Measurements from ENCODE around the gene TRIM24.

TRIM24 gene

DNA sequence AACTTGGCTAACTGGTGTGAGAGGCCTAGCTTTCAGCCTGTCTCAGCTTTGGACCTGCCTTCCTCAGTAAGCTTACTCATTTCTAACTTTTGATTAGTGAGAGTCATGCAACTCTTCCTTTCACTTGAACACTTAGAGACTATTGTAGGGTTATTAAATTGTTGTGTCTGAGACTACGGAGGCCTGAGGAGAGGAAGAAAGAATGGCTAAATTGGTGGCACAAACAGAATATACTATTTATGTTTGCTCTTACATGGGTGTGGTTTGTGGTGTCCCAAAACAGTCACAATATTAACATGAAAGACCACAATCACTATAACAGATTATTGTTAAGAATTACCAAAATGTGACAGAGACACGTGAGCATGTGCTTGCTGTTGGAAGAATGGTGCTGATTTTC, 82.1 kb downstream of the TRIM24 start:
- DNase-seq = no peak

DNA sequence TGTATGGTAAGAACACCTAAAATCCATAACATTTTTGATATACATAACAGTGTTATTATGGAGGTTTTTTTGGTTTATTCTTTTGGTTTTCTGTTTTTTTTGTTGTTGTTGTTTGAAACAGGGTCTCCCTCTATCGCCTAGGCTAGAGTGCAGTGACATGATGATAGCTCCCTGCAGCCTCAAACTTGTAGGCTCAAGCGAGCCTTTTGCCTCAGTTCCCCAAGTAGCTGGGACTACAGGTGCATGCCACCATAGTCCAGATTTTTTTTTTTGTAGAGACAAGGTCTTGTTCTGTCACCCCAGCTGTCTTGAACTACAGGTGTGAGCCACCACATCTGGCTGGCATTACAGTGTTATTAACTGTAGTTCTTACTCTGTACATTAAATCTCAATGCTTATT, 83.7 kb downstream of the TRIM24 start:
- no peak for DNase-seq

DNA sequence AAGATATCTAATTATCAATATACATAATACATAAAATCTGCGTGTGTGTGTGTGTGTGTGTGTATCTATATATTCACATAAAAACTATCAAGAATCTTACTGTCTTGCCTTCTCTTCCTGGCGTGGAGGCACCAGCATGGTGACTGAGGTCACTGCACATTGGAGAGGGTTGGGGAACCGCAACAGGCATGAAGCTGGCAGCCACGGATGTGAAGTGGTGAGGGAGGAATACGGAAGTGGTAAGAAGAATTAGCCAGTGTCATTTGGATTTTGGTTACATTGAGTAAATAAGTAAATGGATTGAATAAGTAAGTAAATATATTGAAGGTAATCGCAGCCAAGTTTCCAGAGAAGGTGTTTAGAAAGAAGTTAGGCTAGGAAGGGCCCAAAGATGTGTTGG, 85.1 kb downstream of the TRIM24 start:
- DNase-seq = no peak

DNA sequence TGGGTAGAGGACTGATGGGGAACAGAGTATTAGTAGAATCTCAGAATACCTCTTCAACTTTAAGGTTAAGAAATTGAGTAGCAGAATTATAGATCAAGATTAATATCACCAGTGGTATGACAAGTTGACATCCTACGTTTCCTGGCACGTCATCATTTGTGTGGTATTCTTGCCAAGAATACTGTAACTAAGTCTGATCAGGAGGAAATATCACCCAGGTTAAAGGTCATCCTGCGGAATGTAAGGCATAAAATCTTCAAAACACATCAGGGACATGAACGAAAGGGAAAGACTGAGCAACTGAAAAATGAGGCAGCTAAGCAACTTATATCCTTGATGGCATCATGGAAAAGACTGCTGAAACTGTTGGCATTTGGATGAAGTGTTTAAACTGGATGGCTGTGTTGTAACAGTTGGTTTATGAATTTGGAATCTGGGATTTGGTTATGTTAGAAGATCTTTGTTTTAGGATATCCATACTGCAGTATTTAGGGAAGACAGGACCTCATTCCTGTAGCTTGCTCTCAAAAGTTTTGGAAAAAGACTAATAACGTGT, 86.1 kb downstream of the TRIM24 start:
- no peak for DNase-seq

DNA sequence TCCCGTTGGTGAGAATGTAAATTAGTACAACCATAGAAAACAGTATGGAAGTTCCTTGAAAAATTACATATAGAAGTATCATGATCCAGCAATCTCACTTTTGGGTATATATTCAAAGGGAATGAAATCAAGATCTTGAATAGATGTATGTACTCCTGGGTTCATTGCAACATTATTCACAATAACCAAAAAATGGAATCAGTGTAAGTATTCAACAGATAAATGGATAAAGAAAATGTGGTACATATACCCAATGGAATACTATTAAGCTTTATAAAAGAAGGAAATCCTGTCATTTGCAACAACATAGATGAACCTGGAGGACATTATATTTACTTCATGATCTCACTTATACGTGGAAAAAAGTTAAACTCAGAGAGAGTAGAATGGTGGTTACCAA, 86.8 kb downstream of the TRIM24 start:
- no peak for DNase-seq

DNA sequence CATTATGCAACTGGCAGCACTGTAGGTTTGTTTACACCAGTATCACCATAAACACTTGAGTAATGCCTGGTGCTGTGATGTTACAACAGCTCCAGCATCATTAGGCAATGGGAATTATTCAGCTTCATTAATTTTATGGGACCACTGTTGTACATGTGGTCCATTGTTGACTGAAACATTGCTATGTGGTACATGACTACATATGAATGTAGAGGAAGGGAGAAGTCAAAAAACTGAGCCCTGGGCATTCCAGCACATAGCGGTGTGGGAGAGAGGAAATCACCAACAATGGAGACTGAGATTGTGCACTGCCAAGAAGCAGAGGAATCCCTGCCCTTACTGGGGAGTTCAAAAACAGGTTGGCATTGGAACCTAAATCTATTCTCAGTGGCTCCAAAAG, 89.0 kb downstream of the TRIM24 start:
- DNase-seq = no peak

DNA sequence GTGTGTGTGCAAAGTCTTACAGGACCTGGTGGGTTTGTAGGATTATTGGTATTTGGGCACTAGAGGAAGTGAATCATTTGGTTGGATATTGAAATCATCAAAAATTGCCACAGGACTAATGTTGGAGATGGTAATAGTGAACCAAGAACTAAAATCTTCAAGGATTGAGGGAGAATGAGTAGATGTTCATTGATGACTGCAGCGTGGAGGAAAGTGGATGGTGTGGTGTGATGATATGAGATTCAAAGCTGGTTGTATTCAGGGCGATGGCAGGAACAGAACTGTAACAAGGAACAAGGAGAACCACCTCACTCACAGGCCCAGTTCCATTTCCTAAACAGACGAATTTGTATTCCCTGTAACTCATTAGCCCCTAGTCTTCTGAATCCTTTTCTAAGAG, 90.3 kb downstream of the TRIM24 start:
- no peak for DNase-seq

DNA sequence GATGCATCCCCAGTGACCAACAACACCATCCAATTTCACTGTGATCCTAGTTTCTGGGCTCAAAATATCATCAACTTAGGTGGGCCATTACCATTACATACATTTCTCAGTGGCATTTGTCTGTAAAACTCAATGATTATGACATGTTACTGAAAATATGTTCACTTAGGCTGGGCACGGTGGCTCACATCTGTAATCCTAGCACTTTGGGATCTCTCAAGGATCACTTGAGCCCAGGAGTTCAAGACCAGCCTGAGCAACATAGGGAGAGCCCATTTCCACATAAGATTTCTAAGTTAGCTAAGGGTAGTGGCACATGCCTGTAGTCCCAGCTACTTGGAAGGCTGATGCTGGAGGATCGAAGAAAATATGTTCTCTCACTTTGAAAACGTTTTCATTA, 91.0 kb downstream of the TRIM24 start:
- DNase-seq = no peak

DNA sequence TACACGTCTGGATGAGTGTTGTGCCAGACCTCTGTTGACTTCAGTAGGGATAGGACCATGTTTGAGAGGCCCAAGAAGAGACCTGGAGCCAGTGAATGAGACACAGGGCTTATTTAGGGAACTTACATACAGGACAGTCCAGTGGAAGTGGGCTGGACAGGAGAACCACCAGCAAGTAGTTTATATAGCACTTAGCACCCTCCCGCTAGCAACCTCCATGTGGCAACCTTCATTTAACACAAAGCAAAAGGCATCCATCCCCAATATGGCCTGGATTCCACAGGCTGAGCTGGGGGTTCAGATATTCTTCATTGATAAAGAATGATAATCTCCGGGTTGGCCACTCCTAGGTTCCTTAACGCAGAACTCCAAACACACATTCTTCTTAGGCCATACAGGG, 93.7 kb downstream of the TRIM24 start:
- no peak for DNase-seq

DNA sequence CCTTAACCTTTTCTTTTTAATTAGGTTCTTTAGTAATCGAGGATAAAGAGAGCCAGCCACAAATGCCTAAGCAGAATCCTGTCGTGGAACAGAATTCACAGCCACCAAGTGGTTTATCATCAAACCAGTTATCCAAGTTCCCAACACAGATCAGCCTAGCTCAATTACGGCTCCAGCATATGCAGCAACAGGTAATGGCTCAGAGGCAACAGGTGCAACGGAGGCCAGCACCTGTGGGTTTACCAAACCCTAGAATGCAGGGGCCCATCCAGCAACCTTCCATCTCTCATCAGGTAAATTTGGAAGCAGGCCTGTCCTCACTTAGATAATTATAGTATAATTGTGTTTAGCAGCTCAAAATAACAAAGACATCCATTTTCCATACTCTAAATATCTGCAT, 94.6 kb downstream of the TRIM24 start:
- no peak for DNase-seq

DNA sequence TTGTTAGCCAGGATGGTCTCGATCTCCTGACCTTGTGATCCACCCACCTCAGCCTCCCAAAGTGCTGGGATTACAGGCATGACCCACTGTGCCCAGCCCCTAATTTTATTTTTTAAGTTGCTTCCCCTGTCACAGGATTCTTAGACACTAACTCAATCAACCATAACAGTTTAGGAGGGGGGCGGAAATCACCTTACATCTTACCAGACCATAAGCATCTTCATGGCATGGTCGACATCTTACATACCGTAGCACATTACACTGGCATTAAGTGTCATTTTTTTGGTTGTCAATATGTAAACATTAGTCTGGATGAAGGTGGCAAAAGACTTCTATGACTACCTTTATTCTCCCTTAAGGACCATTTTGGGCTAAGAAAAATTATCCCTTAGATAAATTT, 95.6 kb downstream of the TRIM24 start:
- DNase-seq = no peak

DNA sequence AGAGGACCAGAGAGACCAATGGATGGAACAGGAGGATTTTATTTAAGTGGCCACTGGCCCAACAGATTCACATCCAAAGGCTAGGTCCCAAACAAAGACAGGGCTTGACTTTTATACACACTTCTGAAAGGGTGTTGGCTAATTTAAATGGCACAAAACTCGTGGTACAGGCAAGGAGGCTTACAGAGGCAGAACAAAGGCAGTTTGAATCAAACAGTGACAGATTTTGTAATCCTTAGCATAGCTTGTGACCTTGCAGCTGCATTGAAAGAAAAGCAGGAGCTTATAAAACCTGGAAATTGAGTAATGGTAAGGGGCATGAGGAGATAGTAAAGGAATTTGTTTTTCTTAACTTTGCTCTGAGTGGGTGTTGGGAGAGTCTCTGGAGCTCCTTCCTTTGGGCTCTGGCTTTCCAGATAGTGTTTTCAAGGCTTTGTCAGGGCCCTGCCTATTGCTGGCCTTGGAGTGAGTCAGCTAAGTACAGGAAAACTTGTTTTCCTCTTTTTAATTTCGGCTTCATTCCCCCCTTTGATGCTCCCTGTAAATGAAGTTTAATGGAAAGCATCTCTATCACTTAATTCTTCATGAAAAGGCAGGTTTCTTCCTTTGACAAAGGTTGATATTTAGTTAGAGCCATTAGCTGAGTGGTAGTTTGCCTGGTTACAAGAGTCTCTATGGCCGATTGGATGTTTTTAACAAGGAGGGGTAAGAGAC, 96.9 kb downstream of the TRIM24 start:
- DNase-seq = no peak

DNA sequence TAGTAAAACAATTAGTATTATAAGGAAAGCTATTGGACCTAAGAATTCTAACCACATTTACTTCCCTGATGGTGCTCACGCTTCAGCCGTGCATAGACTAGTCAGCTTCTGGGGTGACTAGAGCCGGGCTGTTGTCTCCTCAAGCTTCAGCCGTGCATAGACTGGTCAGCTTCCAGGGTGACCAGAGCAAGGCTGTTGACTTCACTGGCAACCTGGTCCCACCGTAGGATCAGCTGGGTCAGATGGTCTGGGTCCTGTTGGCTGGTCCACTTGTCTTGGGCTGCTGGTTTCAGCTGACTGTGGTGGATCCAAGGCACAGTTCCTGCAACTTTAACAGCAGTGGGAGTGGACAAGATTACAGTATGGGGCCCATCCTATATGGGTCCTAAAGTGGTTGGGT, 99.4 kb downstream of the TRIM24 start:
- no peak for DNase-seq

DNA sequence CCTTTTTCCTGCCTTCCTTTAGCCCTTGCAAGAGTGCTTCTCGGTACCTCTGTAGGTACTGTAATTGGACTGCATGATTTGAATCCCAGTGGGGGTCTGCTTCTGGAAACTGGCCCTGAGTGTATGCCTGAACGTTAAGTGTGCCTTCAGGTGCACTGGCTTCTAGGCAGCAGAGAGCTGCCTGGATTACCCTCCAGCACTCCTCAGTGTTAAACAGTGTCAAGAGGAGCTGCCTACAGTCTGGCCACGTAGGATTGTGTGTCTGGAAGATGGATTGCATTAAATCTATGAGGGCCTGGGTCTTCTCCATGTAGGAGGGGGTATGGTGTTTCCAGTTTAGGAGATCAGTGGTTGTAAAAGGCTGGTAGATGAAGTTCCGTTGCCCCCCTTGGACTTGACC, 103.7 kb downstream of the TRIM24 start:
- no peak for DNase-seq

DNA sequence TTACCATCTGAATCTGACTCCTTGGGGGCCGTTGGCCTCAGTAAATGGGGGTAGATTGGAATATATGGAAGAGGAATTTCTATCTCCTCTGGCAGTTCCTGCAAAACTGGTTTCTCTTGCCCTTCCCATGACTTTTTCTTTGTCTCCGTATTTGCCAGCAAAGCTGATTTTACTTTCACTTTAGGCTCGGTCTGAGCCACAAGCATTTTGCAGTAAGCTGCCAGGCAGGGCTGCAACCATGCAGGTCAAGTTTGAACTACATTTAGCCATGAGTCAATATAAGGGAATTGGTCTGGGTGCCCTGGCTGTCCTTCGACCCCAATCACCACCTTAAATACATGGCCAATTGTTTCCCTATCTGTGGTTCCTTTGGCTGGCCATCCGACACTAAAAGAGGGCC, 104.3 kb downstream of the TRIM24 start:
- DNase-seq = no peak

DNA sequence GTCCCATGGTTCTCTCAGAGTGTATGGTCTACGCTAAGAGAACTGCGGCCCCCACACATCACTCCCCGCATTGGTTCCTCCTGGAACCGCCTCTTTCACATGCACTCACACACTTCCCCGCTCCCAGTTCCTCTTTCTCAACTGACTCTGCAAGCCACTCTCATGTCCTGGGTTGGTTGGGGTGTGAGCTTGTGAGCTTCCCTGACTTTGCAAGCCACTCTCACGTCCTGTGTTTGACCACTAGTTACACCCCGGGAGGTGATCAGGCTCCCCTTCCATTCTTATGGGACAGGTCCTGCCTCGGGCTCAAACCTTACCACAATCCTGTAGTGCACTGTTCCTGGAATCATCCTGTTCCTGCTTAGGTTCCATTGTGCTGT, 105.0 kb downstream of the TRIM24 start:
- DNase-seq = no peak

DNA sequence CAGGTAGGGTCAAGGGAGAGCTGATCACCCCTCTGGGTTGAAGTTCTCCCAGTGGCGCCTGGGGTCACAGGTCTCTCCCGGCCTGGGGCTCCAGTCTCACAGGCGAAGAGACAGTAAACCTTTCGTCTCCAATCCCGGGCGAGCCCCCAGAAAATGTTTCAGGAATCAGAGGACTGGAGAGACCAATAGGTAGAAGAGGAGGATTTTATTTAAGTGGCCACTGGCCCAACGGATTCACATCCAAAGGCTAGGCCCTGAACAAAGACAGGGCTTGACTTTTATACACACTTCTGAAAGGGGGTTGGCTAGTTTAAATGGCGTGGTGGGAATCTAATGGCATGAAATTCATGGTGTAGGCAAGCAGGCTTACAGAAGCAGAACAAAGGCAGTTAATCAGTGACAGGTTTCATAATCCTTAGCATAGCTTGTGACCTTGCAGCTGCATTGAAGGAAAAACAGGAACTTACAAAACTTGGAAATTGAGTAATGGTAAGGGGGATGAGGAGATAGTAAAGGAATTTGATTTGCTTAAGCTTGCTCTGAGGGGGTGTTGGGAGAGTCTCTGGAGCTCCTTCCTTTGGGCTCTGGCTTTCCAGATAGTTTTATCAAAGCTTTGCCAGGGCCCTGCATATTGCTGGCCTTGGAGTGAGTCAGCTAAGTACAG, 105.5 kb downstream of the TRIM24 start:
- no peak for DNase-seq

DNA sequence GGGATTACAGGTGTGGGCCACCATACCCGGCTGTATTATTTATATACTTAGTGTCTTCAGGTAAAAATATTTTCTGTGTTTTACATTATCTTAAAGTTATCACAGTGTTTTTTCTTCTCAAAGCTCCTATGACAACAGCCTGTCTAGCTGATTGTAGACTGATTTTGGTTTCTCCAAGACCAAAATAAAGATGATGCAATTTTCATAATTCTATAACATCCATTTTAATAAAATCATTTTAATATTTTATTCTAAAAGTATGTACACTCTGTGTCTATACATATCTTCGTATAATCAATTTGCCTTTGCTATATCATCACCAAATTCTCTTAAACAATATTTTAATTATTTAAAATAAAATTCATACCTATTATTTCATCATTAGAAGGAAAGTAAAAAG, 108.6 kb downstream of the TRIM24 start:
- no peak for DNase-seq

DNA sequence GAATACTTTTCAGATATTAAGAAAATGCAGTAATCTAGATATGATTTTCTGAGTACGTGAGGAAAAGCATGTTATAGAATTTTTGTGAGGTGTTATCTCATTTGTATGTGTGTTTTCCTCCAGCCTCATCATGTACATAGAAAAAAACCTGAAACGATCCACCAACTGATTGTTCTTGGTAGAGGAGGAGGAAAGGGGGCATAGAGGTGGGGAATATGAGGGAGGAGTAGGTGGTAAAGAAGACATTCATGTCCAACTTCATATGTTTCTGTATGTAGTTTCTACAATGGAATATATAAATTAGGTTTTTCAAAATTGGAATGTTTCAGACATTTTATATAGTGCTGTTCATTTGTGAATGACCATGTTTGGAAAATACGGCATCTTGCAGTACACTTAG, 109.4 kb downstream of the TRIM24 start:
- no peak for DNase-seq

DNA sequence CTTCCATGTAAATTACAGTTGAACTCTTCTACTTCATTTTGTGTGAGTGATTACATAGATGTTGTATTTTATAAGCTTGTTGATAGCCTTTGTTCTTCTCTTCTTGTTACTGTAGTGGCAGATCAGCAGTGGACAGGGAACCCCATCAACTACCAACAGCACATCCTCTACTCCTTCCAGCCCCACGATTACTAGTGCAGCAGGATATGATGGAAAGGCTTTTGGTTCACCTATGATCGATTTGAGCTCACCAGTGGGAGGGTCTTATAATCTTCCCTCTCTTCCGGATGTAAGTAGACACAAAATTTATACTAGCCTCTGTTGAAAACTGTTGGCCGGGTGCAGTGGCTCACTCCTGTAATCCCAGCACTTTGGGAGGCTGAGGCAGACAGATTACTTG, 110.7 kb downstream of the TRIM24 start:
- DNase-seq = no peak

DNA sequence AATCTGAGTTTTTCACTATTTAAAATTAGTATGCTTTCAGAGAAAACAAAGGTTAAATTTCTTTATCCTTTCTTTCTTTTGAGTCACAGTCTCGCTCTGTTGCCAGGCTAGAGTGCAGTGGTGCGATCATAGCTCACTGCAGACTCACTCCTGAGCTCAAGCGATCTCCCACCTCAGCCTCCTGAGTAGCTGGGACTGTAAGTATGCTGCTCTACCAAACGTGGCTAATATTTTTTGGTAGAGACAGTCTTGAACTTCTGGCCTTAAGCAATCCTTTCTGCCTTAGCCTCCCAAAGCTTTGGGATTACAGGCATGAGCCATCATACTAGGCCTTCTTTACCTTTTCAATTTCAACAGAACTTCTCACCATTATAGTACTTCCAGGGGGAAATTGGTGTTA, 113.7 kb downstream of the TRIM24 start:
- no peak for DNase-seq

DNA sequence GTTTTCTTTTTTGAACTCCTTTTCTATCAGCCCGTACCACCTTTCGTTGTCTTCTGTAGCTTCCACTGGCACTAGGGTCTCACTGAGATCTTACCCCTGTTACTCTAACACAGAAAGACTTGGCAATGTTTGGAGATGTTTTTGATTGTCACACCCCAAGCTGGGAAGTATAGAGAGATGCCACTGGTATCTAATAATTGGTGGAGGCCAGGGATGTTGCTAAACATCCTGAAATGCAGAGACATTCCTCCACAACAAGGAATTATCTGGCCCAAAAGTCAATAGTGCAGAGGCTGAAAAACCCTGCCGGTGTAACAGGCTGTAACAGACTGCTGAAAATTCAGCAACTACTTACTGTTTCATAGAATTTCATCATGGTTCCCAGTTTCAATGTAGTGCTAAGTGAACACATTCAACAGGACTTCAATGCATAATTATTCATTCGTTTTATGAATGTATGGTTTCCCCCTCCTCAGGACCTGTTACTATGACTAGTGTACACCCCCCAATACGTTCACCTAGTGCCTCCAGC, 115.9 kb downstream of the TRIM24 start:
- DNase-seq = no peak

DNA sequence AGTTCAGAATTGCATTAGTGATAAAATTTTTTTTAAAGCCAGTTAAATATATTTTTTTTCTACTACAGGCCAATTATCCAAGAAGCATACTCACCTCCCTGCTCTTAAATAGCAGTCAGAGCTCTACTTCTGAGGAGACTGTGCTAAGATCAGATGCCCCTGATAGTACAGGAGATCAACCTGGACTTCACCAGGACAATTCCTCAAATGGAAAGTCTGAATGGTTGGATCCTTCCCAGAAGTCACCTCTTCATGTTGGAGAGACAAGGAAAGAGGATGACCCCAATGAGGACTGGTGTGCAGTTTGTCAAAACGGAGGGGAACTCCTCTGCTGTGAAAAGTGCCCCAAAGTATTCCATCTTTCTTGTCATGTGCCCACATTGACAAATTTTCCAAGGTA, 119.1 kb downstream of the TRIM24 start:
- DNase-seq = no peak

DNA sequence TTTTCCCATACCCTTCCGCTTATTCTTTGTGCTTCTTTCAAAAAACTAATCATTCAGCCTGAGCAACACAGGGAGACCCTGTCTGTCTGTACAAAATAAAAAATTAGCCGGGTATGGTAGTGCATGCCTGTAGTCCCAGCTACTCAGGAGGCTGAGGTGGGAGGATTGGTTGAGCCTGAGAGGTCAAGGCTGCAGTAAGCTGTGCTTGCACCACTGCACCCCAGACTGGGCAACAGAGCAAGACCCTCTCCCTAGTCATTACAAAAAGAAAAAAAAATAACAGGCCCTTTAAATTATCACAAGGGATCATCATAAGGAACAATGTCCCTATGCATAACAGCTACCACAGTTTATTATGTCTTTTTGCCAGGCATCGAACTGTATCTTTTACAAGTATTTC, 119.6 kb downstream of the TRIM24 start:
- no peak for DNase-seq

DNA sequence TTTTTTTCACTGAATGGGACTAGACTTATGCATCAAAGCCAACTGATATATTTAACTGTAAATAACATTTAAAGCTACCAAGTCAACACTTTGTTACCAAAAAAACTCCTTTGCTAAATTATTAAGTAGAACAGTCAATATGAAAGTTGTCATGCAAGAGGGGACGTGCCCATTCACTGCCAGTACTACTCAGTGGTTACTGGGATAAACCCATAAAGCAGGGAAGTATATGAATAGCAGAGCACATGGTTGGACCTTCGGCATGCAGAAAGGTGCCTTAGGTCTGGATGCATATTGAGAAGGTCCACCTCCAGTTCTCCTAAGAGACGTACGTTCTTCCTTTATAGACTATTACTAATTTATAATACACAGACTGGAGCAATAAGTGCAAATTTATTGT, 121.0 kb downstream of the TRIM24 start:
- no peak for DNase-seq

Data from NCI-H2171 (cell line).